ENCODE measurements around the gene PTPRR.
"Not testable (repeated sequence)": the region's sequence is repeated elsewhere in the genome, so short reads cannot be mapped to it uniquely, and the experiment has no call there.

PTPRR gene

DNA sequence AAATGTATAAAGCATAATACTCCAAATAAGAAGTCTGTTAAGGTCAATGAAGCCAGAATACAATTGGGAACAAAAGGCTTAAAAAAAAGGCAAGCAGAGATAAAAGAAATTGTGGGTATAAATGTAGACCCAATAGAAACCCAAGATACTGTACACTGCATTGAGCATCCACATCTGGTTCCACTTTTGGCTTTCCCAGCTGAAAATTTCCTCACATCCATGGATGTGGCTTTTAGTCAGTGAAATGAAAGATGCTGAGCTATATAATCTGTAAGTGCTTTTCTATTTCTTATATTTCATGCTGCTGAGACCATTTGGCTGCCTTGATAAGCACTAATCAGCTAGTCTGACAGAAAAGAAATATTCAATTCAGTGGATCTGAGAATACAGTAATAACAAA is 83.5 kb downstream of the PTPRR start:
- no peak for DNase-seq

- no peak for DNase-seq
These were observed 84.6 kb downstream of the PTPRR start for GRCh38 chr12:70835948-70836347.

- DNase-seq: no peak
These were observed 89.0 kb downstream of the PTPRR start for GRCh38 chr12:70831543-70831942.

DNA sequence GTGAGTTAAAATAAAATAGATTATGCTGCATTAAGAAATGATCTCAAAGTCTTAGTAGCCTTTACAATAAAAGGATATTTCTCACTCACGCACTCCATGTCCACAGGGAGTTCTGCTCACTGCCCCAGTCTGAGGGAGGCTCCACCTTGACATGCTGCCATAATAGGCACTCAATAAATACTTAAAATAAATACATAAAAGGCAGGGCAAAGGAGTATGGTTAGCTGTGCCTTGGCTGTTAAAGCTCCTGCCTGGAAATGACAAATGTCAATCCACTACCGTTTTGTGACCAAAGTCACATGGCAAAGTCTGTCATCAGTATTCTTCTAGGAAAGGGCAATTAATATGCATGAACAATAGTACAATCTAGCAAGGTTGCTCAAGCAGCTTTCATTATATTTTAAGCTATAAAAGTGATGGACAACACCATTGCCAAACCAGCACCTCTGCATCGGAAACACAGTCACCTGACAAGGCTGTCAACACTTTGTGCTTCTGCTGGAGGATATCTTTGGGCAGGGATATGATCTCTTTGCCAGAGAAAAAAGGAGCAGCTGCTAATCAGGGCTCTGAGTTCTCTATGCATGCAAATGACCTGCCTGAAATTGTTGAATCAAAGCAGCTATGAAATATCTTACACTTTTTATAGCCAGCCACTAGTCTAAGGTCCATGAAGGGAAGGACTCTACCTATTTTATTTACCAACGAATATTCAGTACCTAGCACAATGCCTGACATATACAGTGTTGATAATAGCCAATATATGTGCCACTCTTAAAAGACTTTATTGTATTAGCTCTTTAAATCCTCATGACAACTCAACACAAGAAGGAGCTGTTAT is 90.1 kb downstream of the PTPRR start:
- DNase-seq: no peak

GRCh38 chr12:70829070-70829469 is 91.5 kb downstream of the PTPRR start:
- no peak for DNase-seq

DNA sequence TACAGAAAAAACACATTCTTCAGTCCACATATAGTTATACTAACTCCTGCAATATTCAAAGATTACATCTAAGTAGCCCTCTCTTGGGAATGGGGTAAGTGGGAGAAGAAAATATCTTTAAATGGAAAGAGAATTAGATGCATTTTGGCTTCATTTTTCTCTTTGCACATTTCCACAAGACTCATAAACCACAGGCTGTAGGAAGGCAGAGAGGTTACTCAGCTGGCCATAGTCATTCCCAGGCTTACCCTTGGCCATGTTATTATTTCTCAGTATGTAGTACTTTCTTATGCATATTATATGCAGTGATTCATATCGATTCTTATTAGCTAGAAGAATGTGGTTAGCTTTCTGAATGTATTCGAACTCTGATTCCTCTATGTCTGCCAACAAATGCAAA is 92.2 kb downstream of the PTPRR start:
- no peak for DNase-seq

GRCh38 chr12:70826156-70826555 is 94.4 kb downstream of the PTPRR start:
- DNase-seq: no peak

DNA sequence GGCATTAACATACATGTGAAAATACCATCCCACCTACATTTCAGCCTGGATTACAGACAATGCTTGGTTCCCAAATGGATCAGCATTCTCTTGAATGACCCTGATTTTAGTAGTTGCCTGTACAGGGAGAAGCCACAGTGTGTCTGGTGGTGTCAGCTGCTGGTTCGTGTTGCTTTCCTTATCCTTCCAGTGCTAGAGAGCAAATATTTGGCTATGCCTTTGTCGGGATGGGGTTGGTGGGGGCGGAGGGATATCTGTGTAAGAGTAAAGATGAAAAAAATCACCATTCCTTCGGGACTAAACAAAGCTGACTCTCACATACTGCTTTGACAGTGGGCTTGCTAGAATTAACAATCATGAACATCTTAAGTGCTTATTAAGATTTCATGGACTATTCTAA is 96.0 kb downstream of the PTPRR start:
- DNase-seq: no peak

DNA sequence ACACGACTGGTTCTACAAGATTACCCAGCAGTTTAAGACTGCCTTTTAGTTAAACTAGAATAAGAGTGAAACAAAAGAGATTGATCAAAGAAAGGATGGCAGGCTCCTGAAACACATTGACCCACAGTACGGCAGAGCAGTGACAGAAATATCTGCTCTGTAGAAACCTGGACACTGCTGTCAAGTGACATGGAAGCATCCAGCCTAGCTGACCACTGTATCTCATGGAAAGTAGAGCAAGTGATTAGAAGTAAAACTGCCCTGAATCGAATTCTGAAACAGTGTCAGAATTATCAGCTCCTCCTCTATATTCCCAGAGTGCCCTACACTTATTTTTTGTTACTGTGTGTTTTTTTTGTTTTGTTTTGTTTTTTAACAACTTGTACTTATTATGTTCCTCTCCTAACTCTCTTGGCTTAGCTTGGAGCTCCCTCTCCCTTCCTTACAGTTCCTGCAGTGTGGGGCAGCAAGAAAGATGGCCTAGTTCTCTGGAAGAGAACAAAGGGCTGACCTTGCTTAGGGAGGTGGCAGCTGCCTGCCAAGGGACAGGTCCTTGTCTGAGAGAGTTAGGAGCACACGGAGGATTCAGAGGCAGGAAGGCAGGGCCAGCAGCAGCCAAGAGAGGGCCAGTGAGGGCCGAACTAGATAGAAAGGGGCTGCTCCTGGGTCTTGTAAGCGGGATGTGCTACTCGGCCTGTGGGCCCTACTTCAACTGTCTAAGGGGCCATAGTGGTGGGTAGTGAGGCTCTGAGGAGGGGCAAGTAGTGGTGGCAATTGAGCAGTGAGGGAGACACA is 97.2 kb downstream of the PTPRR start:
- no peak for DNase-seq

GRCh38 chr12:70822412-70822811 is 98.1 kb downstream of the PTPRR start:
- no peak for DNase-seq

GRCh38 chr12:70815971-70816391 is 104.6 kb downstream of the PTPRR start:
- DNase-seq: no peak

DNA sequence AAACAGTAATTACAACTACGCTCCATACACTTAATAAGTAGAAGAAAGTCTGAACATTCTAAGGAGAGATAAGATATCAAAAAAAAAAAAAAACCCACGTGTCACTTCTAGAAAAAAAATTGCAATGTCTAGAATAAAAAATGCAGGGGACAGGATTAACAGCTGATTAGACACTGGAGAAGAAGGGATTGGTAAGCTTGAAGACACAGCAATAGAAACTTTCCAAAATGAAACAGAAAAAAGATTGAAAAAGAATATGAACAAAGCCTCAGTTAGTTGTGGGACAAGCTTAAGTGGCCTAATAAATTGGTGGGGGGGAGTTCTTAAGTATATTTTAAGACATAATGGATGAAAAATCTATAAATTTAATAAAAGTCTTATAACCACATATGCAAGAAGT is 105.5 kb downstream of the PTPRR start:
- no peak for DNase-seq

DNA sequence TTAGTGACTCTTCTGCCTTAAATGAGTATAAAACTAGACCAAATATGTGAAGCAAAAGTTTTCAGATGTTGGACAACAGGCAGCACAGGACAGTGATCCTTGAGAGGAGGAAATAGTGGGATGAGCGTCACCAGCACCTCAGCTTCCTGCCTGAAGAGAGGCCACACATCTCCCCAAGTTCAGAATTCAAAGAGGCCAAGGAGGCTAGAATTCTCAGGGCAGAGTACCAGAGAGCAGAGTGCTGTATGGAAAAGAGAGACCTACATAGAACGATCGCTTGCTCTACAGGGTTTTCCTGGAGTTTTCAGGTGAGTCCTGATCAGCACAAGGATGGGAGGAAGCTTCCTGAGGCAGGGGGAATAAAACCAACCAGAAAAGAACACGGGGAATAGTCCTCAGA is 107.0 kb downstream of the PTPRR start:
- no peak for DNase-seq

GRCh38 chr12:70812136-70812535 is 108.4 kb downstream of the PTPRR start:
- no peak for DNase-seq

- no peak for DNase-seq
These were observed 110.7 kb downstream of the PTPRR start for GRCh38 chr12:70809887-70810286.

- DNase-seq: not testable (repeated sequence)
These were observed 112.5 kb downstream of the PTPRR start for GRCh38 chr12:70807993-70808392.

DNA sequence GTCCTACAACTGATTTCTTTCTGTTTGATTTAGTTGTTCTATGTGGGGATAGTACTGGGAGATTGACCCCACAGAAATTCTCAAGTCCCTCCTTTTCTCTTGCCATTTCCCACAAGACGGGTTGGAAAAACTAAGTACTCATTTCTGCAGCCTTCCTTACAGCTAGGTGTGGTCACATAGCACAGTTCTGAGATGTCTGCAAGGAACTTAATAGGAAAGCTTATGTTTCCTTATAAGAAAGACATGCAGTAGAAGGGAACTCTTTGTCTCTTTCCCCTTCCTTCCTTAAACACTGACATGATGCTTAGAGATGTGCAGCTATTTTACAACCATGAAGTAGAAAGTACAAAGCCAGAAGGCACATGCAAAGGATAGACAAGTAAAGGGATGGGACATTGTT is 113.7 kb downstream of the PTPRR start:
- DNase-seq: no peak

DNA sequence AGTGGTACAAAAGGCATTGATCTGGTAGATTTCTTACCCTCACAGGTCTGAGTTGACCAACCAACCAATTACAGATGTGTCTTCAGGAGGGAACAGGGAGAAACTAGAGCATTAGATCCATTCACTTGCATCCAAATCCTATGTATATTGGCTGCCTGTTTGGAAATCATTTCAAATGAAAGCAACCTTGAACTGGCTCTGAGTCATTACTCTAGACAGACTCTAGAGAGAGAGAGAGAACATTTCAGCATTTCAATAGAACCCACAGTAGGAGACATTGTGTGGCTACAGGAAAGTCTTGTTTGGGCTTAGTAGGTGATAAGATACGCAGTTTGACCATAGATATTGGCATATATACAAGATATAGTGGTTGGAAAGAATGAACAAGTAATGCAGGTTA is 114.5 kb downstream of the PTPRR start:
- no peak for DNase-seq

DNA sequence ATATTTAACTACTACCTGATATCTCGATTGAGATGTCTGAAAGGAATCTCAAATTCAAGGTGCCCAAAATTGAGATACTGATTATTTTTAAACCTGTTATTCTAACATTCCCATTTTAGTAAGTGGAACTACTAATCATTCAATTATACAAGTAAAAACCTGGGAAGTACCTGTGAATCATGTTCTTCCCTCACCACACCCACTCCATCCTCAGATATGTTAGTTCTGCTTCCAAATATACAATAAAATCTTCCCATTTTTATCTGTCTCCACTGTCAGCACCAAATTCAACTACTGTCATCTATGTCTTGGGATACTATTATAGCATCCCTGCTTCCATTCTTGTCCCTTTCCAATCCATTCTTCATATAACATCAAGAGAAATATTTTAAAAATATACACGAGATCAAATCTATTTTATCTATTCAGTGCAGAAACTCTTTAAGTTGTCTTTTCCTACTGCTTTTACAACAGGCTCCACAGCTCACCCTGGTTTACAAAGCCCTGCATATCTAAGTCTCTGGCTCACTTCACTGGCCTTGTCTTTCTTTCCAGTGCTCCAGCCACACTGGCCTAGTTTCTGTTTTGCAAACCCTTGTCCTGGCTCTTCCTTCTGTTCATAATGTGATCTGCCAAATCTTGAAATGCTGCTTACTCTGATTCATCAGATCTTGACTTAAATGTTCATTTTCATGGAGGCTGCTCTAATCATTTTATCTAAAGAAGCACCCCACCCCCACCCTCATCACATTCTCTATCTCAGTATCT is 122.3 kb downstream of the PTPRR start:
- DNase-seq: no peak

- no peak for DNase-seq
These were observed 123.5 kb downstream of the PTPRR start for GRCh38 chr12:70796989-70797388.

DNA sequence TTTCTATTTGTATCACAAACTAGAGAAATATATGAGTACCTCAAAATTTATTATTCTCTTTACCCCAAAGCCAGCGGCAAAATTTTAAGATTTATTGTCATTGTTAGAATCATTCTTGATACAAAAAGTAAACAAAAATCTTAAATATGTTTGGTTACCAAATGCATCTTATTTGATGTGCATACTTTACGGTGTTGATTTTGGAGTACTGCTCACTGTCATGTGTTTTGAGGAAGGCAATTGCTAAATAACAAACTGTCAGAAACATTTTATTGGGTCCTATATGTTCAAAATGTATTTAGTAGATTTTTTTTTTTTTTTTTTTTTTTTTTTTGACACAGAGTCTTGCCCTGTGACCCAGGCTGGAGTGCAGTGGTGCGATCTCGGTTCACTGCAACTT is 124.9 kb downstream of the PTPRR start:
- no peak for DNase-seq

DNA sequence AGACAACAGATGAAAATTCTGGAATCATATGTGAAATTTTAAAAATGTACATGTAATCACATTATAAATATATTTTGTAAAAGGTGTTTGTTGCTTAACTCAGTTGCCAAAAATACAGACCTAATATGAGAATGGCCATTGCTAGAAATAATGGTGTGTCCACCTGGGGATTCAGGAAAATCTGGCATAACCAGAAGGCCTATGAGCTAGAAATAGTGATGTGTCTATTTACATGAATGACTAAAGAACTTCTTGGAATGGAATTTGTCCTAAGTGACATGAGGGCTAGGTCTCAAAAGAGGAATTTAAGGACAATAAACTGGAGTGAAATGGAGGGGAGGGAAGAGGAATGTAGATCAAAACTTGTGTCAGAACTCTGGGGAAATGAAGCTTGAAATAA is 126.4 kb downstream of the PTPRR start:
- no peak for DNase-seq

GRCh38 chr12:70788774-70789173 is 131.8 kb downstream of the PTPRR start:
- no peak for DNase-seq

DNA sequence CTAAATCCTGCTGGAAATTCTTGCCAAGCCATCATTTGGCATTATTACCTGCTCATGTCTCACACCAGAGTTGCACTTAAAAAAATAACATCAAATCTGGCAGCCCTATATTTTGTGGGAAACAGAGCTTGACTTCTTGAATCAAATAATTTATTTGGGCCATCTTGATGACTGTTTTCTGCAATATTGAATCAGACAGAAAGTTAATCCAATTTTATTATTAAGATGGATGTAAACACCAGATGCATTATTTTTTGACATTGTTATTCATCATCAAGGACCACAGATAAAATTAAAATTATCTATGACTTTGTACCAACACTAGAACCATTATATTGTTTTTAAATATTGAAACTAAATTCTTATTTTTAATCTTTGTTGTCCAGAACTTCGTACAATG is 132.9 kb downstream of the PTPRR start:
- no peak for DNase-seq

Measured in right hindlimb (tissue), 1 donor.